ENCODE measurements around the gene AK8.

Gene AK8

DNA sequence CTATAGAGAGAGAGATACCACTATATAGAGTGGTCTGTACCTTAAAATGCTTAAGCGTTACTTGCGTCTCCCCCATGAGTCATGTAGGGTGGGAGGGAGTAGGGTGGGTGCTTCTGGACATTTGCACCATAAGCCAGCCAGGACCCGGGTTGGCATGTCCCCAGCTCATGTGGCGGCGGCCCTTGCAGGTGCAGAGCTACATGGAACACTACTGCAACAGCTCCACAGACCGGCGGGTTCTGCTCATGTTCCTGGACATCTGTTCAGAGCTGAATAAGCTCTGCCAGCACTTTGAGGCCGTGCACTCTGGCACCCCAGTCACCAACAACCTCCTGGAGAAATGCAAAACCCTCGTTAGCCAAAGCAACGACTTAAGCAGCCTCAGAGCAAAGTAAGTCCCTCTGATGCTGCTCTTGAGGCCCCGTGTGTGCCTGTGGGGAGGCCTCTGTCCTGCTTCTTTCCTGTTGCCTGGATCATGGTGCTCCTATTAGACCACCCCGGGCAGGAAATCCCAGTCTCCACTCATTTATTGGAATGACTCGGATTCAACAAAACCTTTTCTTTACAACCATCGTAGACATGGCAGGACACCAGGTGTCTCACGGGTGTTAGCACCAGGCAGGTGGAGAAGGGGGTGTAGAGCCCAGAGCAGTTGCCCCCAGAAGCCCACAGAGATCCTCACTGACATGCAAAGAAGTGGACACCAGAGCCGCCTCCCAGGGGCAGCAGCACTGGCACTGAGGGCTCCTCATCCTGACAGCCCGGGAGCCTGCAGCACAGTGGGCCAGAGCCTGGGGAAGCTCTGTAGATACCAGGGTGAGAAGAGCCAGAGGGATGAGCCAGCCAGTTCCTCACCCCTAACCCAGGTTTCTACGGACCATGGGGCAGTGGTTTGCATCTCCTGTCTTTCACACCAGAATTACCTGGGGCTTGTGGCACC is 9.4 kb upstream of the AK8 start:
- no peak for DNase-seq (ENCODE audit: low read depth in 2 of 2)

DNA sequence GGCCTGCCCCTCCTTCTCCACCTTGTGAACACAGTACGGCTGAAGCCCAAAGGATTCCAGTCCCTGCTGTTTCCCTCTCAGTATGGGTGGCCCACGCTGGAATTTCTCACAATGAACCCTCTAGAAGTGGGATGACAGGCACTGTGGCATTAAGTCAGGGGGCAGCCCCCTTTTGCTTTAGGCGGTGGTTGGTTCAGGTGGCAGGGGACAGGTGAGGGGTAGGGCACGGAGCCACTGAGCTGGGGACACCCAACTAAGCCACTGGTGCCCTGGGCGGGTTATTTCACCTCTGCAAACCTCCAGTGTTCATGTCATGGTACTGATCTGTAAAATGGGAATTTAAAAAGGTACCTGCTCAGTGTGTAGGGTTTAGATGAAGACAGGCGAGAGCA is 8.2 kb upstream of the AK8 start:
- no peak for DNase-seq (ENCODE audit: low read depth in 2 of 2)

DNA sequence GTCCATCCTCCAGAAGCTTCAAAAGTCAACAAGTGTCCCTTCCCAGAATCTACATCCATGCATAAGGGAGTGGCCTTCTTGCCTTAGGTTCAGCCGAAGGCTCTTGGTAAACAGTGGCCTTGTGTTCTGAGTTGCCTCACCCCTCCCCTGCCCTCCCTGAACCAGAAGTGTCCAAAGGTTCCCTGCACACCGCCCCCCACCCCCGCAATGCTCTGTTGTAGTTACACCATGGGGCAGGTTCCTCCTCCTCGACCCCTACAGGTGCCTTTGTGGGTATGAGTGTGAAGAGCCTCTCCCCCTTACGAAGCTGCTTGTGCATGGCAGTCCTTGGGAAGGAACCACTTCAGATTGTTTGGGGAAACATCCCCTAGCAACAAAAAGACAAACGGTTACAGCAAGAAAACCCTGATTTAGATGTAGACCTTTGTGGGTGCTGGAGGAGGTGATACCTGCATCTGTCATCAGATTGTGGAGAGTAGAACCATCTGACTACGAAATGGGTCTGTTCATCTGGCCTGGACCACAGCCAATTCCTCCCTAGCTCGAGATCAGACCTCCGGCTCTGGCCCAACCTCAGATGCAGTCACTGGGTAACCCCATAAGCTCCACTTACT is 7.7 kb upstream of the AK8 start:
- DNase-seq (ENCODE audit: low read depth in 2 of 2): no peak

DNA sequence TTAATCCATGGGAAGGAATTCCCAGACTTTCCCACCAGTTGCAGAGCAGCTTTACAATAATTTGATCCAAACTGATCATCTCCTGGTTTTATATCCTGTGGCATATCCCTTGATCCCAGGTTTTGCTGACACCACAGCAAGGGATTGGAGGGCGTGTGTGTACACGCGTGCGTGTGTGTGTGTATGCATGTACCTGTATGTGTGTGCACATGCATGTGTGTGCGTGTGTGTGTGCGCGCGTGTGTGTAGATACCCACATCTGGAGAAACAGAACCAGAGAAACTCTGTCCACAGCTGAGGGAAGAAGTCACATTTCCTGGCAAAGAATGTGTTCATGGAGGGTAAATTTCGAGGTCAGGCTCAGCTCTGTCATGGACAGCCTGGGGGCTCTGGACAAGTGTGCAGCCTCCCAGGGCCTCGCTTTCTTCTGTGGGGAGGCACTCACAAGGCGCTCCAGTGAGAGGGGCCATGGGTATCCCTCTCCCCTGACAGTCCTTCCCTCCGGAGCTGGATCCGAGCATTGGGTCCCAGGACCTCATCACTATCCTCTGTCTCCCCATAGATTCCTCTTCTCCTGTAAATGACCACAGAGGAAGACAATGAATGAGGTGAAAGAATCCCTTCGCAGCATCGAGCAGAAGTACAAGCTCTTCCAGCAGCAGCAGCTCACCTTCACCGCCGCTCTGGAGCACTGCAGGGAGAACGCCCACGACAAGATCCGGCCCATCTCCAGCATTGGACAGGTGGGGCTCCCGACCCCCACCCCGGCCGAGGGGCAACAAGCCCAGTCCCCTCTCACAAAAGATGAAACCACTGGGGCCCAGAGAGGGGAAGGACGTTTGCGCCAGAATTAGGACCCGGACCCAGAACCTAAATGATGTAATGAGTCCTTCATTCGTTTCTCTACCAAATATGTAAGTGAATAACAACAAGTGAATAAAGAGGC is 5.5 kb upstream of the AK8 start:
- no peak for DNase-seq (ENCODE audit: low read depth in 2 of 2)

DNA sequence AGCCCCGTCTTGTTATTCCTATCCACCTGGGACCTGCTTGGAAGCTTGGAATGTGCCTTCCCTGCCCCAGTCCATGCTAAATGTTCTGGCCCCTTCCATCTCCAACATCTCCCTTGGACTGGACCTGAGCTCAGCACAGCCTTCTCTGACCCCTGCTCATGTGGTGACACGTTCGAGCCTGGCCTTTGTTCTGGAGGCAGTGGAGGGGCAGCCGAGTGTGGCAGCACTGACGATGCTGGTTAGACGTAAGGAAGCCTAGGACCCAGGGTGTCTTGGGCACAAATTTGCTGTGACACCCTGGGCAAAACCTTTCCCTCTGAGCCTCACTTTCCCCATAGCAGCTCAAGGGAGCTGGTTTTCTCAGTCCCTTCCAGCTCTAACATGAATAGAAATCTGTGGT is 4.5 kb upstream of the AK8 start:
- no peak for DNase-seq (ENCODE audit: low read depth in 2 of 2)

DNA sequence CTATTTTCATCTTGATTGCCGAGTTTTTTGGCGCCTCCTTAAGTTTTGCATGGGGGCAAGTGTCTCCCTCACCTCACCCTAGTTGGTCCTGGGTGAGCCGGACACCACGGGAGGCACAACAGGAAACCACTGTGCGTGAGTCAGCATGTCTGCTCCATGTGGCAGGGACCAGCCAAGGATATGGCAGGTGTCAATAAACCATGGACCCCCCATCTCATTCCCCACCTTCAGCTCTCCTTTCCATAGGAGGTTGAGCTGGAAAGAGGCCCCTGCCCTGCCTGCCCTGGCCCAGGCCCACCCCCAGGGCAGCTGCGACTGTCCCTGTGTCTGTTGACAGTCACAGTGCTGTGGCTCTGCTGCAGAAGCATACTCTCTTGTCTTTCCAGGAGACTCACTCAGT is 3.7 kb upstream of the AK8 start:
- no peak for DNase-seq (ENCODE audit: low read depth in 2 of 2)

DNA sequence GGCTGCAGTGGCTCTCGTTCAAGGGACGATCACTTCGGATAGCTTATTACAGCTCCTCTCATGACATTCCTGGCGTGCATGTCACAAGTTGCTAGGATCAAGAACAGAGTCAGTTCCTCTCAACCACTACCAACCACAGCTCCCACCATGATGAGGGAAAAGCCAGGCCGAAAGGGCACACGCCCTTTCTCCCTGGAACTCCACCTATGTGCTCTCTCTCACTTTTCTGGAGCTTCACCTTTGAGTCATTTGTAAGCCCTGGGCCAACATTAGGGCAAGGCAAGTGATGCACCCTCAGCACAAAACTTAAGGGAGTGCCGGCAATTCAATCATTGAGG is 2.2 kb upstream of the AK8 start:
- no peak for DNase-seq (ENCODE audit: low read depth in 2 of 2)

DNA sequence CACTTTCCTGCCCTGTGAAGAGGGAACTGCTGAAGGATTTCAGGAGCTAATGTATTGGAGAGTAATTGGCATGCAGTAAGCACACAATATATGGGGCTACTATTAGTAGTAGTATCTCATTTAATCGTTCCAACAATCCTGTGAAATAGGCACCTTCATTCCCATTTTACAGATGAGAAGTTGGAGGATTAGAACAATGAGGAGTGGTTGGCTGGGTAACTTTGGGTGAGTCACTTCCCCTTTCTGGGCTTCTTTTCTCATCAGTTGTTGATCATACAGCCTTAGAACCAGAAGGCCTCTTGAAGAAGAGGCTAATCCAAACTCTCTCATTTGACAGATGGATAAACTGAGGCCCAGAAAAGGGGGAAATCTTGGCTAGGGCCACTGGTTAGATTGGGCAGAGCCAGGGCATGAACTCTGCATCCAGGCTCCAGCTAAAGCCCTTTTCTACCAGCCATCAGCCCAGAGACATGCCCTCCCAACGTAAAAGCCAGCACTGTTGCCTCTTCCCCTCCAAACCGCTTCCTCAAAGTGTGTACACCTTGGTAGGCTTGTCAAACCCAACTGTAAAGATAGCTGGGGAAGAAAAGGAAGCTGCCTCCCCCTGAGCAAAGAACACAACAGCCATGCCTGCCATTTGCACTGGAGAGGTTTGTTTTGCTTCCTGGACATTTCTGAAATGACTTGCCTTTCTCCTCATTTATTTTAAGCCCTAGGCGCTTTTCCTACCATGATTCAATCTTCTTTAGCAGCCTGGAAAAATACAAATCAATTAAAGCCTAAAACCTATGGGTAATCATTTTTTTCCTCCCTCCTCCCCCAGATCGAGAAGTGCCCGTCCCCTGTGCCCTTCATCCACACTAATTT is 1.6 kb upstream of the AK8 start:
- no peak for DNase-seq (ENCODE audit: low read depth in 2 of 2)

DNA sequence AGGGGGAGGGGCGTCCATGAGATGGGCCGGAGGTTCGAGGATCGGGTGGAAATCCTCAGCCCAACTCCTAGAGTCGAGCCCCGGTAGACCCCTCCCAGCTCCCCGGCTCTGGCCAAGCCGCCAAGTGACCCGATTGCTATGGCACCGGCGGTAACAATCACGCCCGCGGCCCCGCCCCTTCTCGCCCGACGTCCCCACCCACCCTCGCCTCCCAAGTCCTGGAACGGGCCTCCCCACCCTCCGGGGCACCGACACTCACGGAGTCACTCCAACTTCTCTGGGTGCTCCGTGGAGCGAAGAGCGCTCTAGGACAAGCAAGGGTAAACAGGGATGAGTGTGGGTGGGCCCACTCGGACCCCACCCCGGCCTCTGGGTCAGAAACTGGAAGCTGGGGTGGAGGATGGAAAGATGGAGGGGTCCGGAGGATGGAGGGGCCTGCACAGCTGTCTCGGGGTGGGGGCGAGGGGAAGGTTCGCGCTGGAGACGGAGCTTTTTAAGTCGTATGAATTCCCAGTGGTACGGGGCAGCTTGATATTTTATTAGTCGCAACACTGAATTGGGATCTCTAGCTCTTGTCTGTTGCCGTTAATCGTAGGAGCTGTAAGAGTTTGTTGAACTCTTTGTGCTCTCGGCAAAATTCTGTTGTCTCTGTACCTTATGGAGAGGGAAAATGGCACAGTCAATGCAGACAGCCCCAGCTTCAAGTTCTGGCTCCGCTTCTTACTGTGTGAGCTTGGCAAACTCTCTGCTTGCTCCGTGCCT is 792 bp upstream of the AK8 start, which contains the start of gene SPACA9:
Gene SPACA9 (plus strand): TSS at position 204 of the 762 bp plus-strand sequence. CDS start 5,050 bp downstream, outside the sequence.
- DNase-seq (ENCODE audit: low read depth in 2 of 2): peak; percentile 2 to 27

DNA sequence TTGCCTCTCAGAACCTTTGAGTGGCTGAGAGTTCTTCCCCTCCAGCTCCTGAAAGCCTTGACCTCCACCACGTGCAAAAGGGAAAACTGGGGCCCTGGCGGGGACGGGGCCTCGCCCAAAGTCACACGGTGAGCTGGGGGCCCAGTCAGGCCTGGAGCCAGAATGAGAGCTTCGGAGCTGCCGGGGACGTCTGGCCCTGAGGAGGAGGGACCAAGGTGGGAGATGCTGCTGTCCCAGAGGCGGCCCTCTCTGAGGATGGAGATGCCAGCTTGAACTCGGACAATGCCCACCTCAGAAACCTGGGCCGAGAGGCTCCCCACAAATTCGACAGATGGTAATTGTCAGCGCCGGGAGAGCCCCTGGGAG is 643 bp downstream of the AK8 start:
- DNase-seq (ENCODE audit: low read depth in 2 of 2): no peak

DNA sequence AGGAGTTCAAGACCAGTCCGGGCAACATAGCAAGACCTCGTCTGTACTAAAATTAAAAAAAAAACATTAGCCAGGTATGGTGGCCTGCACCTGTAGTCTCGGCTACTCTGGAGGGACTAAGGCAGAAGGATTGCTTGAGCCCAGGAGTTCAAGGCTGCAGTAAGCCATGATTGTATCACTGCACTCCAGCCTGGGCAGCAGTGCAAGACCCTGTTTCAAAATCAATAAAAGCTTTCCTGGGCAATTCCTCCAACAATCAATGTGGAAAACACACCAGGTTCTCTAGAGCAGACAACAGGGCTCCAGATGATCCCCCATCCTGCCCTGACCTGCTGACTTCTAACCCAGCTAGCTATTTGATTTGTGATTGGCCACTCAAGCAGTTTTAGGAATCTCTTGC is 1.2 kb downstream of the AK8 start:
- no peak for DNase-seq (ENCODE audit: low read depth in 2 of 2)

DNA sequence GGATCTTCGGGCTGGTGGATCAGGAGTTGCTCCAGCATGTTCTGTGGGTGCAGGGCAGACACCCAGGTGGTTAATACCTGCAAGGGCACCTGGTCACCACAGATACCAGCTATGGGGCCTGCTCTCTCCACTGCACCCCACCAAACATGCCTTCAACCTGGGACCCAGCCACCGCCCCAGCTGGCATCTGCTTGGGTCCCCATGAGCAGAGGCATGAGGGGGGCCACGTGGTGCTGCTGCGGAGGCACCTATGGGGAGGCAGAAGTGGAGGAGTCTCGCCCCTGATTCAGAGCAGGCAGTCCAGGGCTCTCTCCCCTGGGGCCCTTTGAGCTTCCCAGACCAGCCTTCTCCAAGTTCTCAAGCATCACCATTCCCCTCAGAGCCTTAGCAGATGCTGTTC is 2.9 kb downstream of the AK8 start:
- DNase-seq (ENCODE audit: low read depth in 2 of 2): no peak

DNA sequence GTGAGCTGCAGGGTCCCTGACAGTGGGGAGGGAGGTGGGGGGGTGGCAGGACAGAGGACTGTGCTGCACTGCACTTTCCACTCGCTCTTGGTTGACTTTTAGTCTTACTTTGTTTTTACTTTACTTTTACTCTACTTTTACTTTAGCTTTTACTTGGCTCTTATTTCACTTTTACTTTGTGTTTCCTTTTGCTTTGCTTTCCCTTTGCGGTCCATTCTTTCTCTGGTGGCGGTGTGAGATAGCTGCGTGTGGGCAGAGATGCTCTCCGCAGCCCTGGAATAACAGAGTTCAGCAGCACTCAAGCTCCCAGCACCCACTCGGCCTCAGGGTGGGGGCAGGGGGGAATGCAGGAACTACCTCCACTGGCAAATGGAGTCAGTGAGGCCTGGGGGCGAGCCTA is 4.7 kb downstream of the AK8 start:
- no peak for DNase-seq (ENCODE audit: low read depth in 2 of 2)

DNA sequence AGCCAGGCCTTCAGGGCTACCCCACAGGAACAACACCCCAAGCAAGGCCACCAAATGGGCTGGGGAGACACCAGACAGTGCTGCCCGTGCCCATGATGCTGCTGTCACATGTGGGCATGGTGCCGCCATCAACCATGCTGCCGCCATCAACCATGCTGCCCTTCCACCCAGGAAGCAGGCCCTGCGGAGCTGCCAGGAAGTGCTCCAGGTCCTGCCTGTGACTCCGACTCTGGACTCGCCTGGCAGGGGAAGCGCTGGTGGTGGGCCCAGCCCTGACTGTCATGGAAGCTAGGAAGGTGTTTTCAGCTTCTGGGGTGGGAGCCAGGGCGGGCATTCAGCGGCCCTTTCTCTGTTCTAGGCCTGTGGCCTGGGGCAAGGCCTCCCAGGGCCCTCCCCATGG is 8.8 kb downstream of the AK8 start:
- no peak for DNase-seq (ENCODE audit: low read depth in 2 of 2)

DNA sequence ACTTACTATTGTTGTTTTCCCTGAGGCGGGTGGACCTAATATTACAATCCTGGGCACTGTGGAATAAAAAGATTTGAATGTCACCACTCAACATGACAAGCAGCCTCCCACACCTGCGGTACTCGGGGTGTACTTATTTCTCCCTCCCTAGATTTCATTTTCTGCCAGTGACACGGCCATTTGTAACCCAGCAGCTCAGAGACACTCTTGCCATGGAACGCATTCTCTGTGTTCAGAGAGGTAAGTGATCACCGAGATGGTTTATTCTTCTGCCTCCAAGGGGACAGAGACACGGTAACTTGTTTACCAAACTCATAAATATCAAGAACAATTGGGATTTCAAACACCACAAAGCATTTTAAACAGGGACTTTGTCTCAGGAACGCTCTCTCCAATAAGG is 11.2 kb downstream of the AK8 start:
- DNase-seq (ENCODE audit: low read depth in 2 of 2): no peak

DNA sequence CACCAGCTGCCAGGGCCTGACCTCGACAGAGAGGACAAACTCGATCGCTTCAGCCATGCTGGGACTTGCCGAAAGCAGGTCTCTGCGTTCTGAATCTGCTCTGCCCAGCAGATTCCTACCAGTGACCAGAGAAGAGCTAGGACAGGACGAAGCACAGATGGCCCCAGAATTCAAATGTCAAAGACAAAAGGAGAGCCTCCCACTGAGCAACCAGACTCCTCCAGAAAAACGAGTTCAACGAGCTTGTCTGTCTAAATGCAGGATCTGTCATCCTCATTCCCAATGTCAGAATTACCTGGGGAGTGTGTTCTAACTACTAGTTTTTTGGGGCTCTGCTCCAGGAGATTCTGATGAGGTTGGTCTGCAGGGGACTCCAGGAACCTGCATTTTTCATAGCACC is 13.4 kb downstream of the AK8 start:
- DNase-seq (ENCODE audit: low read depth in 2 of 2): no peak

DNA sequence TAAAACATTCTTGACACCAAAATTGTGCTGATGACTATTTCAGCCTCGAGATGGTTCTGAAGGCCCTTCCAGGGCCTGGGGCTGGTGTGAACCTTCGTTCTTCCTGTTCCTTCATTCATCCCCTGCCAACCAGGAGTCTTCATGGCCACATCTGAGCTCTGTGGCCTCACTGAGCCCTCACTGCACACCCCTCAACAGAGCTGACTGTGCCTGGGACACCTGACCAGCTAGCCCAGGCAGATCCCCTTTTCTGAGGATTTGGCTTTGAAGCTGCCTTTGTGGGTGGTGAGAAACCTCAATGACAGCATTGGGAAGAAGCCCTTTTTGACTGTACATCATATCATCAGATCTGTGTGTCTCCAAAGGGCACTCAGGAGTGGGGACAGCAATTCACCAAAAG is 13.8 kb downstream of the AK8 start:
- no peak for DNase-seq (ENCODE audit: low read depth in 2 of 2)

DNA sequence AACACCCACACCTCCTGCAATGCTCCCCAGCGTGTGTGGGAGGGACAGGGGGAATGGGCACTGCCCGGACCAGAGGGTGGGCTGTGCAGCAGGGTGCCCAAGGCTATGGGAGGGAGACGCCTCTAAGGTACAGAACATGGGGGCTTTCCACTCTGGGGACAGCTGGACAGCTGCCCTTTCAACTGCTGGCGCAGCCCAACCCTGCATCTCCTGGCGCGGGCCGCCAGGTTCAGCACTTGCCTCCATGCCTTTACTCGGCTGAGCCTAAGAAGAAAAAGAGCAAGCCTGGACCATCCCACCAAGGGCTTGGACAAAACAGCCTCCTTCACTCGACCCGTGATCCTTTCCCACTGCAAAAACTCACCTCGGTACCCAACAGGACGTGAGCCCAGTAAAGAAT is 15.0 kb downstream of the AK8 start:
- no peak for DNase-seq (ENCODE audit: low read depth in 2 of 2)

DNA sequence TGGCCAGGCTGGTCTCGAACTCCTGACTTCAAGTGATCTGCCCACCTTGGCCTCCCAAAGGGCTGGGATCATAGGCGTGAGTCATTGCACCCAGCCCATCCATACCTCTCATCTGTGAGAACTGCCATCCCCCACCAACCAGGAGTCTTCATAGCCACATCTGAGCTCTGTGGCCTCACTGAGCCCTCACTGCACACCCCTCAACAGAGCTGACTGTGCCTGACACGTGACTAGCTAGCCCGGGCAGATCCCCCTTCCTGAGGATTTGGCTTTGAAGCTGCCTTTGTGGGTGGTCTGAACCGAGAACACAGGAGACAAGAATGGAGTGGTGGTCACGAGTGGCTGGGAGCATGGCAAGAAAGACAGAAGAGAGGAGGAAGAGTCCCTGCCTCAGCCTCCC is 15.6 kb downstream of the AK8 start:
- DNase-seq (ENCODE audit: low read depth in 2 of 2): no peak

DNA sequence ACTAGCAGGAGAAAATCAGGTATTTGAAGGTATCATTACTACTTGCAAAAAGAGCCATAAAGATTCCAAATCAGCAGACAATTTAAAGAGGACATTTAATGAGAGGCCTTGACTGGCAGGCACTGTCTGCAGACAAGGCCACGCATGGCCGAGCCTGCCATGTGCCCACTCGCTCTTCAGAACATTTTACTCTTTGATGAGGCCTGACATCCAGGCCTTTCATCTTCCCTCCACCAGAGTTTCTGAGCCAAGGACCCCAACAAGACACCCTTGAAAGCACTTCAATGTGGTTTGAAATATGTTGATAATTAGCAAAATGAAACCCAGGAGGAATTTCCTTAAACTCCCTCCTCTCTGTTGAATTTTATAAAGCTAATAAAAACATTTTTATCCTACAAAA is 16.4 kb downstream of the AK8 start:
- no peak for DNase-seq (ENCODE audit: low read depth in 2 of 2)

DNA sequence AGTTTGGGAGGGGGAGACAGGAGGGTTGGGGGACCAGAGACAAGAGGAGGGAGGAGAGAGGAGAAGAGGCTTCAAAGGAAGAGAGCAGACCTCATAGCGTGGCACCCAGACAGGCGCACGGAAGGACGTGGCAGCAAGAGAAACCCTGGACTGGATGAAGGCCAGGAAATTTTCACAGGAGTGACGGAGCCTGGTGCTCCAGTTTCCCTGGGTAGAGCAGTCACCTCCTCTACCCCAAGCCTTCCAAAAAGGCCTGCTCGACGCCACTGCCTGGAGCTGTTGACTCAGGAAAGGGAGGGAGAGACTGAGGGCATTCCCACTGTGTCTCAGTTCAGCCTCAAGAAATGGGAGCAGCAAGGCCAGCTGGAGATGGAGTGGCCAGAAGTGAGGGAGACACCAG is 19.3 kb downstream of the AK8 start:
- DNase-seq (ENCODE audit: low read depth in 2 of 2): no peak

Data from stimulated activated CD4-positive, alpha-beta T cell treated with anti-CD3 and anti-CD28 coated beads, Interleukin-1b, Interleukin-23, amount 100 ng/mL, for 4 hours (primary cell).